Body of pancreas (tissue), 4 donors: ENCODE results near the gene SCFD2. TPM values are rescaled to one million over a fixed set of nuclear protein-coding genes. Genes with fewer than 3 reads are reported as not detected.

ENCODE experiments used
- ATAC-seq: fragments of 150-250 bp; one replicate; pipeline ENCODE4 v1.9.1; 2016
- DNase-seq, 4 donors: peaks; one replicate each; pipeline ENCODE4 v3.0.0-alpha.2; 2019
- H3K27ac ChIP-seq, 4 donors: fragments of 200-600 bp; sonication (generic); 1 replicate in 3 of 4; 2 replicates in 1 of 4; pipeline versions ENCODE4 v1.5.1 to v1.6.1; 2016 to 2019; ENCODE audit warnings: mild to moderate bottlenecking in 1 of 4, mixed read lengths in 1 of 4, moderate library complexity in 1 of 4
- H3K27me3 ChIP-seq, 2 donors: fragments of 200-600 bp; sonication (generic); one replicate each; pipeline ENCODE4 v1.6.0; 2016; ENCODE audit warnings: mild to moderate bottlenecking in 1 of 2
- H3K36me3 ChIP-seq, 2 donors: fragments of 200-600 bp; sonication (generic); replicated peaks in 1 of 2; 2 replicates each; pipeline ENCODE4 v1.5.1; 2016; ENCODE audit warnings: low read depth in 2 of 2; ENCODE audit not compliant: insufficient read depth in 1 of 2
- H3K4me1 ChIP-seq: fragments of 200-600 bp; sonication (generic); one replicate; pipeline ENCODE4 v1.6.0; 2016
- H3K4me3 ChIP-seq, 2 donors: fragments of 200-600 bp; sonication (generic); 1 replicate in 1 of 2; 2 replicates in 1 of 2; pipeline ENCODE4 v1.5.1; 2016 to 2019
- H3K9me3 ChIP-seq, 3 donors: fragments of 200-600 bp; sonication (generic); 1 replicate in 2 of 3; 2 replicates in 1 of 3; pipeline ENCODE4 v1.5.1; 2016
- CTCF ChIP-seq, 7 experiments: fragments of 450-650 bp in 4 of 7; fragments of 200-600 bp in 3 of 7; sonication (generic) in 3 of 7; IDR thresholded peaks; one replicate each; pipeline ENCODE4 v1.5.1; 2016 to 2019; ENCODE audit warnings: antibody characterized with exemption in 7 of 7
- POLR2A ChIP-seq, 3 donors: fragments of 450-650 bp; IDR thresholded peaks; one replicate each; pipeline ENCODE4 v1.6.1; 2016; ENCODE audit warnings: antibody characterized with exemption in 3 of 3, mild to moderate bottlenecking in 2 of 3
- WGBS, 2 donors: methylation state at CpG; one replicate each; pipeline ENCODE4 v1.1.5; 2017; 5-methylcytosine and 5-hydroxymethylcytosine counted together
- intact Hi-C: fragments of 100-400 bp; cut with DNase I; formaldehyde crosslinking; loops from one replicate; pipeline ENCODE4 v1.15.1; 2023
- total RNA-seq, 2 donors: library from RNA; depleted of rRNA; stranded (reverse); fragments of >200 nt; gene quantifications; one replicate each; pipeline ENCODE4 v1.1.0, GENCODE V29; 2016

Gene SCFD2
- total RNA-seq, 2 donors from 2014 or later = 17.9 to 53.7 TPM

DNA sequence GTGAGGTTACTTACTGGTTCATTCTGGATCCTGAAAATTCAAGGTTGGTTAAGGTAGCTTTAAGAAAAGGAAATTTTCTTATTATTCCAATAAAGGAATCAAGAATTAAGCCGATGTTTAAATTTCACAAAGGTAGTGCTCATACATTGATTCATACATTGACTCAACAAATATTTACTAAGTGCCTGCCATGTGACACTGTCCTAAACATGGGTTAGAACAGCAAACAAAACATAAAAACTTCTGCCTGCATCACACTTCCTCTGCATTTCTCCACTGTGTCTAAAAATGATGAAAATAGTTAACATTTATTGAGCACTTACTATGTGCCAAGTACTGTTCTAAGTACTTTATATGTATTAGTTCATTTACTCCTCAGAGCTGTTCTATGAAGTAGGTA is 428.0 kb downstream of the SCFD2 start:
- WGBS, 2 donors = 51 to 54% methylated on average over 1 of the region's 1 CpG
- no peak for ATAC-seq
- H3K27me3 ChIP-seq = no peaks in the 10 kb centered on the region

GRCh38 chr4:52936729-52937128 is 429.1 kb downstream of the SCFD2 start:
- no peak for ATAC-seq
- H3K27me3 ChIP-seq = no peaks in the 10 kb centered on the region
- intact Hi-C loops = no loop called here
- H3K4me1 ChIP-seq = peaks cover 9% of the 10 kb centered on the region
- WGBS, 2 donors = 96 to 99% methylated on average over 2 of the region's 2 CpGs
- H3K4me3 ChIP-seq = no peak overlapping the region
- no peaks in the 10 kb centered on the region for H3K9me3 ChIP-seq
- H3K27ac ChIP-seq = no peak overlapping the region
- H3K36me3 ChIP-seq = no peaks in the 10 kb centered on the region
- TF ChIP-seq CTCF (IDR thresholded peaks at IDR 0.05) (no peak), POLR2A (IDR thresholded peaks at IDR 0.05) (no peak)
- no peak for DNase-seq

More for the DNA sequence above, 428.0 kb downstream of the SCFD2 start:
- intact Hi-C loops = no loop called here
- H3K9me3 ChIP-seq = no peaks in the 10 kb centered on the region
- H3K4me3 ChIP-seq = no peak overlapping the region
- H3K27ac ChIP-seq = no peak overlapping the region
- TF ChIP-seq POLR2A (IDR thresholded peaks at IDR 0.05) (no peak), CTCF (IDR thresholded peaks at IDR 0.05) (no peak)
- H3K36me3 ChIP-seq = no peaks in the 10 kb centered on the region
- DNase-seq = no peak
- H3K4me1 ChIP-seq = peaks cover 6% of the 10 kb centered on the region

DNA sequence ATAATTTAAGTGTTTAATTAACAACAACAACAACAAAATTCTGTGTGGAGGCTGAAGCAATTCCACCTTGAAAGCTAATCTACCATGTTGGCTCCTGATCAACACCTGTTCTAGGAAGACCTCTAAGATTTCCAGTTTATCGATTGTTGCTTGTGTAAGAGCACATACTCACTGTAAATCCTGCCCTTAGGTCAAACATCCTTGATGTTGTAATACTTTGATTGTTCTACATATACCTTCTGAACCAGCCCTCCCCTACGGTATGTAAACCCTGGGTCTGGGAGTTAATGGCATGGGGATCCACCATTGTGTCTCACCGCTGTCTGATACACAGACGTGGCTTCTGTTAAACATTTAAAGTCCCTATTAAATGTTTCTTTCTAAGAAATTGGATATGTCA is 430.5 kb downstream of the SCFD2 start:
- WGBS, 2 donors = 68 to 79% methylated on average over 4 of the region's 4 CpGs
- H3K9me3 ChIP-seq = no peaks in the 10 kb centered on the region
- H3K4me1 ChIP-seq = peaks cover 22% of the 10 kb centered on the region
- no peak overlapping the region for H3K27ac ChIP-seq
- DNase-seq (no peak), ATAC-seq (no peak)
- intact Hi-C loops = no loop called here
- TF ChIP-seq POLR2A (IDR thresholded peaks at IDR 0.05) (no peak), CTCF (IDR thresholded peaks at IDR 0.05) (no peak)
- no peaks in the 10 kb centered on the region for H3K27me3 ChIP-seq
- H3K36me3 ChIP-seq = no peaks in the 10 kb centered on the region
- no peak overlapping the region for H3K4me3 ChIP-seq

DNA sequence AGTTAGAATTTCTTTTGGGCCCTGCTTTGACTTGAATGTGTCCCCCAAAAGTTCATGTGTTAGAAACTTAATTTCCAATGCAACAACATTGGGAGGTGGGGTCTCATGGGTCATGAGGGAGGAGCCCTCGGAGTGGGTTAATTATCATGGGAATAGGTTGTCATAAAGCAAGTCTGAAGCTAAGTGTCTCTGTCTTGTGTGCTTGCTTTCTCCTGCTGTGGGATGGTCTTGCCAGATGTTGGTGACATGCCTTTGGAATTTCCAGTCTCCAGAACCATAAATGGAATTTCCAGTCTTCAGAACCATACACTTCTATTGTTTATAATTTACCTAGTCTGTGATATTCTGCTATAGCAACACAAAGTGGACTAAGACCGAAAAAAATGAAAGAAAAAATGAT is 432.1 kb downstream of the SCFD2 start:
- H3K4me1 ChIP-seq = peaks cover 16% of the 10 kb centered on the region
- no peaks in the 10 kb centered on the region for H3K27me3 ChIP-seq
- TF ChIP-seq CTCF (IDR thresholded peaks at IDR 0.05) (no peak), POLR2A (IDR thresholded peaks at IDR 0.05) (no peak)
- H3K9me3 ChIP-seq = no peaks in the 10 kb centered on the region
- DNase-seq = no peak
- H3K36me3 ChIP-seq = no peaks in the 10 kb centered on the region
- no peak overlapping the region for H3K27ac ChIP-seq
- H3K4me3 ChIP-seq = no peak overlapping the region
- intact Hi-C loops = no loop called here
- WGBS, 2 donors = 87% methylated on average over 2 of the region's 2 CpGs
- no peak for ATAC-seq

- Histone ChIP-seq H3K9me3 (no peaks in the 10 kb centered on the region), H3K4me1 (peaks cover 16% of the 10 kb centered on the region), H3K27ac (no peak overlapping the region), H3K36me3 (no peaks in the 10 kb centered on the region), H3K27me3 (no peaks in the 10 kb centered on the region), H3K4me3 (no peak overlapping the region)
- ATAC-seq = no peak
- whole genome bisulfite sequencing, 2 donors = 71 to 78% methylated on average over 5 of the region's 5 CpGs
- intact Hi-C loops = no loop called here
- DNase-seq = no peak
- TF ChIP-seq POLR2A (IDR thresholded peaks at IDR 0.05) (no peak), CTCF (IDR thresholded peaks at IDR 0.05) (no peak)
Observed at GRCh38 chr4:52932591-52933470, 433.0 kb downstream of the SCFD2 start.
